ENCODE data around the gene CTRL.
"Not testable (repeated sequence)": the region's sequence is repeated elsewhere in the genome, so short reads cannot be mapped to it uniquely, and the experiment has no call there.

DNA sequence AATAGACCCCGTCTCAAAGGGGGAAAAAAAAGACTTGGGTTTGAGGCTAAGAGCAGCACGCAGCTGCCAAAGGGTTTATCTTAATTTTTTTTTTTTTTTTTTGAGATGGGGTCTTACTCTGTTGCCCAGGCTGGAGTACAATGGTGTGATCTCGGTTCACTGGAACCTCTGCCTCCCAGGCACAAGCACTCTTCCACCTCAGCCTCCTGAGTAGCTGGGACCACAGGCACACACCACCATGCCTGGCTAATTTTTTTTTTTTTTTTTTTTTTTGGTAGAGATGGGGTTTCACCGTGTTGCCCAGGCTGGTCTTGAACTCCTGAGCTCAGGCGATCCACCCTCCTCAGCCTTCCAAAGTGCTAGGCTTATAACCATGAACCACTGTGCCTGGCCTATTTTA lies 6.1 kb upstream of the CTRL start:
- not testable (repeated sequence) for TF ChIP-seq CTCF, POLR2A (IDR thresholded peaks at IDR 0.05)

Measured in adrenal gland (tissue), 5 donors.